Activated CD4-positive, alpha-beta T cell treated with anti-CD3 and anti-CD28 coated beads, Interleukin-2, amount 10 ng/mL, durations not matched to agents 7 days and 5 days (primary cell): ENCODE data around the gene ACLY. TPM values are rescaled to one million over a fixed set of nuclear protein-coding genes. Genes with fewer than 3 reads are reported as not detected.
A peak's percentile ranks its signal among the peaks of the same experiment; 100 is the strongest.
"Not testable (repeated sequence)": the region's sequence is repeated elsewhere in the genome, so short reads cannot be mapped to it uniquely, and the experiment has no call there.

Experiments
- CTCF ChIA-PET: fragments of 350-600 bp; sonication (Branson Sonifier 250); formaldehyde crosslinking; loops from one replicate; lab custom pipeline; 2021; ENCODE audit warnings: antibody characterized with exemption; lab: Charles Lee
- POLR2A ChIA-PET: fragments of 350-600 bp; sonication (Branson Sonifier 250); formaldehyde crosslinking; loops from one replicate; lab custom pipeline; 2021; ENCODE audit warnings: antibody characterized with exemption; lab: Charles Lee
- DNase-seq: peaks from one replicate; pipeline ENCODE4 v3.0.0-alpha.2; 2020
- H3K27ac Mint-ChIP-seq: one replicate; pipeline ENCODE4 v1.8.0; 2021; ENCODE audit warnings: mild to moderate bottlenecking, moderate library complexity, mixed read lengths
- H3K27me3 Mint-ChIP-seq: one replicate; pipeline ENCODE4 v1.8.0; 2021; ENCODE audit warnings: mixed read lengths
- H3K36me3 Mint-ChIP-seq: one replicate; pipeline ENCODE4 v1.8.0; 2021; ENCODE audit warnings: low read depth, mixed read lengths
- H3K4me1 Mint-ChIP-seq: one replicate; pipeline ENCODE4 v1.8.0; 2021; ENCODE audit warnings: mixed read lengths
- H3K4me3 Mint-ChIP-seq: one replicate; pipeline ENCODE4 v1.8.0; 2021; ENCODE audit warnings: mild to moderate bottlenecking, moderate library complexity, mixed read lengths
- H3K9me3 Mint-ChIP-seq: one replicate; pipeline ENCODE4 v1.8.0; 2021; ENCODE audit warnings: mixed read lengths
- total RNA-seq, 2 experiments: library from RNA; stranded (reverse); gene quantifications; one replicate each; pipeline ENCODE4 v1.2.3, GENCODE V29; 2021

Gene ACLY
- total RNA-seq, 2 experiments from 2014 or later = 143 to 150 TPM

DNA sequence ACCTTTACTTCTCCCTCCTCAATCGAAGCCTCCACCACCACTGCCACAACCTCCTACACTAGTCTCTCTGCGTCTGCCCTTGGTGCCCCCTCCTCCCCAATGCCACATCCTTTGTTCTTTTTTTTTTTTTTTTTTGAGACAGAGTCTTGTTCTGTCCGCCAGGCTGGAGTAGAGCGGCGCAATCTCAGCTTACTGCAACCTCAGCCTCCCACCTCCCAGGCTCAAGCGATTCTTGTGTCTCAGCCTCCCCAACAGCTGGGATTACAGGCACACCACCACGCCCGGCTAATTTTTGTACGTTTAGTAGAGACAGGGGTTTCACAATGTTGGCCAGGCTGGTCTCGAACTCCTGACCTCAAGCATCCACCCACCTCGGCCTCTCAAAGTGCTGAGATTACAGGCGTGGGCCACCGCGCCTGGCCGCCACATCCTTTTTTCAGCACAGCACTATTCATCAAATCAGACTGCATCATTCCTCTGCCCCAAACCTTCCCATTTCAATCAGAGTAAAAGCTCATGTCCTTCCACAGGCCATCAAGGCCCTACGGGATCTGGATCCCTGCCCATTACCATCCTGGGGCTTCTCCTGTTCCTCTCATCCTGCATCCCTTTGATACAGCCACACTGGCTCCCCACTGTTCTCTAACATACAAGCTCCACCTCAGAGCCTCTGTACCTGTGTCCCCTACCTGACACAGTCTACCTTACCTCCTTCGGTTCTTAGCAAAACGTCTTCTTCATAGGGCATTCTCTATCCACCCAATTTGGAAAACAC is 55.5 kb downstream of the ACLY start:
- DNase-seq = peak; percentile 33
- H3K4me1 Mint-ChIP-seq = peaks cover 22% of the 10 kb centered on the region
- POLR2A ChIA-PET = interaction anchor here (0.6 kb wide), 1 partner anchor 103 kb away, joined by 3 read pairs; no protein-coding TSS in a partner anchor
- H3K27ac Mint-ChIP-seq = no peak overlapping the region
- no peaks in the 10 kb centered on the region for H3K9me3 Mint-ChIP-seq
- CTCF ChIA-PET = interaction anchor here (1.0 kb wide), 2 partner anchors 11 to 38 kb away, joined by 3 read pairs; no protein-coding TSS in a partner anchor
- H3K27me3 Mint-ChIP-seq = no peaks in the 10 kb centered on the region
- H3K4me3 Mint-ChIP-seq = no peak overlapping the region
- H3K36me3 Mint-ChIP-seq = peaks cover 13% of the 10 kb centered on the region

DNA sequence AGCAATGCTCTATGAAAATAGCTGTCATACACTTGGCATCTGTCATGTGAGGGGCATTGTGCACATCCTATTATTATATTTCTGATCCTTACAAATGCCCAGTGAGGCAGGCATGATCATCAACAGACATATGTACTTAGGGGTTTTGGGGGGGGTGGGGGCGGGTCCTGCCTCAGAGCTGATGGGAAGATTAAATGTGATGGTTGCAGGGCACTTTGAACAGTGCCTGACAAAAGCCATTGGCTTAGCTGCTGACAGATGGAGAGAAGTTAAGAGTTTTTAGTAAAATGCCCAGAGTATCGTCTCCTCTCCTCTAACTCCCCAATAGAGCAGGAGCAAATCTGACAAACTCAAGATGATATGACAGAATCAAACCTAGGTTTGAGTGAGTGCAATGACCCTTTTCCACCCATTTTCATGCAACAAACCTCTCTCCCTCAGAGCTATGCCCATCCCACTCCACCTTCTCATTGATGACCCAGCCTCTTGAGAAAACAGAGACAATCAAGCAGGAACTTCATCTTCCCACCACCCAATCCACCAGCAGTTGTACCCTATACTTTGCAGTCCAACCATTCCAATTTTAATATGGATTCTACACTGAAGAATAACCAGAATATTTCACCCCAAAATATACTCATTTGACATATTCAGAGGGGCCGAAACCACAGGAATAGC is 58.4 kb downstream of the ACLY start:
- Mint-ChIP-seq H3K36me3 (no peaks in the 10 kb centered on the region), H3K27ac (no peak overlapping the region), H3K27me3 (no peaks in the 10 kb centered on the region), H3K9me3 (no peaks in the 10 kb centered on the region), H3K4me3 (no peak overlapping the region), H3K4me1 (peaks cover 10% of the 10 kb centered on the region)
- POLR2A ChIA-PET = no interaction called here
- CTCF ChIA-PET = interaction anchor here (2.0 kb wide), 1 partner anchor 11 kb away, joined by 7 read pairs; no protein-coding TSS in a partner anchor
- DNase-seq = no peak

DNA sequence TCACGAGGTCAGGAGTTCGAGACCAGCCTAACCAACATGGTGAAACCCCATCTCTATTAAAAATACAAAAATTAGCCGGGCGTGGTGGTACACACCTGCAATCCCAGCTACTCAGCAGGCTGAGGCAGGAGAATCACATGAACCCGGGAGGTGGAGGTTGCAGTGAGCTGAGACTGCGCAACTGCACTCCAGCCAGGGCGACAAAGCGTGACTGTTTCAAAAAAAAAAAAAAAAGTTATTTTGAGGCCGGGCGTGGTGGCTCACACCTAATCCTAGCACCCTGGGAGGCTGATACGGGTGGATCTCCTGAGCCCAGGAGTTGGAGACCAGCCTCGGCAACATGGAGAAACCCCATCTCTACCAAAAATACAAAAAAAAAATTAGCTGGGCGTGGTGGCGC is 67.4 kb downstream of the ACLY start:
- H3K27me3 Mint-ChIP-seq, H3K9me3 Mint-ChIP-seq, H3K4me1 Mint-ChIP-seq, H3K27ac Mint-ChIP-seq, H3K4me3 Mint-ChIP-seq, POLR2A ChIA-PET, DNase-seq: not testable (repeated sequence)
- H3K36me3 Mint-ChIP-seq = peaks cover 20% of the 10 kb centered on the region
- CTCF ChIA-PET = interaction anchor here (0.7 to 1.1 kb wide), 3 partner anchors 9 to 49 kb away, joined by 3 read pairs; no protein-coding TSS in a partner anchor

DNA sequence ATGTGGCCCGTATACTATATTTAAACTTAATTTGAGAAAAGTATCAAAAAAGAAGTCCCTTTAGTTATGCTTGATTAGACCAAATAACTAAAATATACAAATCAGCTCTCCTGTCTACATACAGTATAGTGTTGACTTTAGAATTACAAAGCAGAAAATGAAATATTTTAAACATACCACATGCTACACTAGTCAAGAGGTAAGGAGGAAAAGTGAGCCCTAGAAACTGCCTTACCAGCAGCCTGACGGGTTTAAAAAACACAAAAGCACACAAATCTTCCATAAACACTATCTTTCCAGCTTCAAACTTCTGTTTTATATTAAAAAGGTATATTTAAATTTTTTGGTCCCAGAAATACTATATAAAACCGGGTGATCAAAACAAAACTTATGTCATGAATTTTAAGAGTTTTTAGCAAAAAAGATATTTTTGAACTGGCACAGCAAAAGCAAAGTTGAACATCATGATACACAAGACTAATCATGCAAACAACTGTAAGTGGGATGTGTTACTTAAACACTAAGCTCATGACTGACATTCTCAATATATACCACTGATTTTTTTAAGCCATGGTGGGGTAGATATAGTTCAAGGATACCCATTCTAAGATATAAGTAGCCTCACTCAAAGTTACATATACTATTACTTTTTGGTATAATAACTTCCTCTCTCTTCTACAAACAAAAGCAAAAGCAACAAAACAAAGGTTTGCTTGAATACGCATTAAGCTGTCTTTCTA is 69.3 kb downstream of the ACLY start:
- Mint-ChIP-seq H3K4me1 (peaks cover 10% of the 10 kb centered on the region), H3K36me3 (peaks cover 14% of the 10 kb centered on the region), H3K4me3 (no peak overlapping the region), H3K27ac (no peak overlapping the region), H3K9me3 (no peaks in the 10 kb centered on the region), H3K27me3 (no peaks in the 10 kb centered on the region)
- DNase-seq = no peak
- CTCF ChIA-PET = interaction anchor here (0.7 to 1.9 kb wide), 3 partner anchors 10 to 18 kb away, joined by 3 to 7 read pairs (median 3); no protein-coding TSS in a partner anchor
- POLR2A ChIA-PET = no interaction called here

DNA sequence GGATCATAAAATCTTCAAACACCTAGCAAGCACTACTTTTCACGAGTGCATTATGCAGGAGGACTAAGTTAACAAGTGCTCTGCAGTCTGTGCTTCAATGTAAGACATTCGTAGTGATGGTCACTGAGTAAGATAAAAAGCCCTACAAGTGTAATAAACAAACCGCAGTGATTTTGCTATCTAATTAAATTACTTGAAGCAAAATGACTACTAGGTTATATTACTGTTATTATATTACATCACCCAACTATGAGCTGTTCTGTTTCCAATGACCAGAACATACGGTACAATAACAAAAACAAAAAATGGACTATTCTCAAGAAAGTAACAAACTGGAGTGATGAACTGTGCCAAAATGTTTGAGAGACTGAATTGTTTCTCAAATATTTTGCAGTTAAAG is 70.0 kb downstream of the ACLY start:
- H3K36me3 Mint-ChIP-seq = peaks cover 10% of the 10 kb centered on the region
- DNase-seq = no peak
- H3K4me1 Mint-ChIP-seq = peaks cover 10% of the 10 kb centered on the region
- POLR2A ChIA-PET = no interaction called here
- CTCF ChIA-PET = interaction anchor here (0.8 to 1.9 kb wide), 3 partner anchors 10 to 86 kb away, joined by 3 to 7 read pairs (median 3); no protein-coding TSS in a partner anchor
- H3K9me3 Mint-ChIP-seq = no peaks in the 10 kb centered on the region
- H3K27ac Mint-ChIP-seq = no peak overlapping the region
- no peak overlapping the region for H3K4me3 Mint-ChIP-seq
- H3K27me3 Mint-ChIP-seq = no peaks in the 10 kb centered on the region

DNA sequence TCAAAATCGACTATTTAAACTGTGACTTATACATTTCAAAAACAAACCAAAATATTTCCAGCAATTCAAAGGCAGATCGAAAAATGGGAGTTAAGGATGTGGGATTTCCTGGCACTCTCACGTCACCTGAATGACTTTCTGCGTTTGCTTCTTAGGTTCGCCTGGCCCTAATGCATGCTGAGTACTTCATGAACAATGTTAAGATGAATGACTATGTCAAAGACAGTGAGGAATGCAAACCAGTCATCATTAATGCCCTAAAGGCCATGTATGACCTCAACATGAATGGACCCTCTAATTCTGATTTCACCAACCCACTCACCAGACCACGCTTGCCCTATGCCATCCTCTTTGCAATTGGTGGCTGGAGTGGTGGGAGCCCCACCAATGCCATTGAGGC is 73.8 kb downstream of the ACLY start:
- Mint-ChIP-seq H3K36me3 (no peaks in the 10 kb centered on the region), H3K27me3 (no peaks in the 10 kb centered on the region), H3K4me1 (peaks cover under 1% of the 10 kb centered on the region), H3K27ac (no peak overlapping the region), H3K9me3 (no peaks in the 10 kb centered on the region), H3K4me3 (no peak overlapping the region)
- POLR2A ChIA-PET = no interaction called here
- CTCF ChIA-PET = no interaction called here
- no peak for DNase-seq

DNA sequence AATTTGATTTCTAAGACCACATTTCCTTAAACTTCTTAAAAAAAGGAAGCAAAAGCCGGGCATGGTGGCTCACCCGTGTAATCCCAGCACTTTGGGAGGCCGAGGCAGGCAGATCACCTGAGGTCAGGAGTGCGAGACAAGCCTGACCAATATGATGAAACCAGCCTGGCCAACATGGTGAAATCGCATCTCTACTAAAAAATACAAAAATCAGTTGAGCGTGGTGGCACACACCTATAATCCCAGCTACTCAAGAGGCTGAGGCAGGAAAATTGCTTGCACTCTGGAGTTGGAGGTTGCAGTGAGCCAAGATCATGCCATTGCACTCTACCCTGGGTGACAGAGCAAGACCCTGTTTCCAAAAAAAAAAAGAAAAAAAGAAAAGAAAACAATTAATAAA is 78.0 kb downstream of the ACLY start:
- H3K4me1 Mint-ChIP-seq, H3K9me3 Mint-ChIP-seq, POLR2A ChIA-PET, H3K36me3 Mint-ChIP-seq, DNase-seq, H3K27me3 Mint-ChIP-seq, H3K27ac Mint-ChIP-seq, CTCF ChIA-PET, H3K4me3 Mint-ChIP-seq: not testable (repeated sequence)

DNA sequence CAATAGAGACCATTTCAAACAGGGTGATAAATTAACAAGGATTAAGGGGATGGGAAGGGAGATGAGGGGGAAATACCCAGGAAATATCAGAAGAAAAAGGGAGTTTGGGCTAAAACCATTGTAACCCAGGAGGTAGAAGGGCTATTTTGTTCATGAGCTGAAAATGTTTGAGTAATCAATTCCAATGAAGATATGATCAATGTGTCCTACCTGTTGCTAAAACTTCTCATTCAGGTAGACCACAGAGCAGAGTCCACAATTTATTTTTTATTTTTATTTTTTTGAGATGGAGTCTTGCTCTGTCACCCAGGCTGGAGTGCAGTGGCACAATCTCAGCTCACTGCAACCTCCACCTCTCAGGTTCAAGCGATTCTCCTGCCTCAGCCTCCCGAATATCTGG is 79.3 kb downstream of the ACLY start:
- H3K4me1 Mint-ChIP-seq = peaks cover 16% of the 10 kb centered on the region
- CTCF ChIA-PET = interaction anchor here (0.6 to 0.7 kb wide), 3 partner anchors 13 to 1358 kb away, joined by 3 to 5 read pairs (median 3); no protein-coding TSS in a partner anchor
- H3K27me3 Mint-ChIP-seq, H3K4me3 Mint-ChIP-seq, POLR2A ChIA-PET, H3K27ac Mint-ChIP-seq, H3K36me3 Mint-ChIP-seq, H3K9me3 Mint-ChIP-seq, DNase-seq: not testable (repeated sequence)

DNA sequence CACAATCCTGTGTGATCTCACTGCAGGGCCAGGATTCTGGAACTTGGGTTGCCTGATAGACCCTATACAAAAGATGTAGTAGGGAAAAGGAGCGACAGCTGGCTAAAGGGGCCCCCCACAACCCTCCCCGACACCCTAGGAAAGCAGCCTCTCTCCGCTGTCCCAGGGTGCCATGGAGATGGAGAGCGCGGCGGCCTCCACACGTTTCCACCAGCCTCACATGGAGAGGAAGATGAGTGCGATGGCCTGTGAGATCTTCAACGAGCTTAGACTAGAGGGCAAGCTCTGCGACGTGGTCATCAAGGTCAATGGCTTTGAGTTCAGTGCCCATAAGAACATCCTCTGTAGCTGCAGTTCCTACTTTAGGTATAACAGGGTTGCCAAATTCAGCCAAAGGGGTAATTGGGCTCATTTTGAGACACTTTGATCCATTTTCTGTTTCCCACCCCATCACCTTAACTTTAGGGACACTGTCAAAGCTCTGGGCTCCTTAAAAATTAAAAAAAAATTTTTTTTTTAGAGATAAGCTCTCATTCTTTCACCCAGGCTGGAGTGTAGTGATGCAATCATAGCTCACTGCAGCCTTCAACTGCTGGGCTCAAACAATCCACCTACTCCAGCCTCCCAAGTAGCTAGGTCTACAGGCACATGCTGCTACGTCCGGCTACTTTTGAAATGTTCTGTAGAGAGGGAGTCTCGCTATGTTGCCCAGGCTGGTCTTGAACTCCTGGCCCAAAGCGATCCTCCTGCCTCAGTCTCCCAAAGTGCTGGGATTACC is 80.8 kb downstream of the ACLY start, which contains the start of gene KLHL10:
KLHL10 (plus strand) TSS at position 65 of the 778 bp plus-strand sequence; CDS start at position 173, 108 bp downstream.
- H3K27me3 Mint-ChIP-seq = peaks cover 3% of the 10 kb centered on the region
- no peaks in the 10 kb centered on the region for H3K9me3 Mint-ChIP-seq
- ChIA-PET CTCF (interaction anchor here (0.6 to 1.1 kb wide), 7 partner anchors 11 to 1092 kb away, joined by 3 read pairs; partner anchors contain the start of gene CNP), POLR2A (no interaction called here)
- H3K36me3 Mint-ChIP-seq = peaks cover 4% of the 10 kb centered on the region
- no peak for DNase-seq
- peak within 1 kb of the TSS; percentile 76 for H3K4me3 Mint-ChIP-seq
- peak within 1 kb of the TSS; percentile 50 for H3K27ac Mint-ChIP-seq
- H3K4me1 Mint-ChIP-seq = peaks cover 16% of the 10 kb centered on the region

DNA sequence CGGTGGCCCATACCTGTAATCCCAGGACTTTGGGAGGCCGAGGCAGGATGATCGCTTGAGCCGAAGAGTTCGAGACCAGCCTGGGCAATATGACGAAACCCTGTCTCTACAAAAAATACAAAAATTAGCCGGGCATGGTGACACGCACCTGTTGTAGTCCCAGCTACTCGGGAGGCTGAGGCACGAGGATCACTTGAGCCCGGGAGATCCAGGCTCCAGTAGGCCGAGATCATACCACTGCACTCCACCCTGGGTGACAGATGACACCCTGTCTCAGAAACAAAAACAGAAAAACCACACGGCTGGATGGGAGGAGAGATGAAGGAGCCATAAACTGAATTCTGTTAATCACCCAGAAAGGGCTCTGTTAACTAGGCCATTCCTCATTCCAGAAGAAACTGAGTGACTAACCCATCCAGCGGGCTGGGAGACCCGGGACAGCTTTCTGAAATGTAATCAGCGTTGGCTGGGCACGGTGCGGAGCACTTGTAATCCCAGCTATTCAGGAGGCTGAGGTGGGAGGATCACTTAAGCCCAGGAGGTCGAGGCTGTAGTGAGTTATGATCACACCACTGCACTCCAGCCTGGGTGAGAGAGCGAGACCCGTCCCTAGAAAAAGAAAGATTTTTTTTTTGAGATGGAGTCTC is 82.1 kb downstream of the ACLY start:
- peaks cover 16% of the 10 kb centered on the region for H3K4me1 Mint-ChIP-seq
- no peak for DNase-seq
- POLR2A ChIA-PET = no interaction called here
- CTCF ChIA-PET = no interaction called here
- H3K4me3 Mint-ChIP-seq = peak overlapping the region; percentile 76
- H3K27me3 Mint-ChIP-seq = peaks cover 3% of the 10 kb centered on the region
- H3K36me3 Mint-ChIP-seq = peaks cover 4% of the 10 kb centered on the region
- peak overlapping the region; percentile 50 for H3K27ac Mint-ChIP-seq
- no peaks in the 10 kb centered on the region for H3K9me3 Mint-ChIP-seq

DNA sequence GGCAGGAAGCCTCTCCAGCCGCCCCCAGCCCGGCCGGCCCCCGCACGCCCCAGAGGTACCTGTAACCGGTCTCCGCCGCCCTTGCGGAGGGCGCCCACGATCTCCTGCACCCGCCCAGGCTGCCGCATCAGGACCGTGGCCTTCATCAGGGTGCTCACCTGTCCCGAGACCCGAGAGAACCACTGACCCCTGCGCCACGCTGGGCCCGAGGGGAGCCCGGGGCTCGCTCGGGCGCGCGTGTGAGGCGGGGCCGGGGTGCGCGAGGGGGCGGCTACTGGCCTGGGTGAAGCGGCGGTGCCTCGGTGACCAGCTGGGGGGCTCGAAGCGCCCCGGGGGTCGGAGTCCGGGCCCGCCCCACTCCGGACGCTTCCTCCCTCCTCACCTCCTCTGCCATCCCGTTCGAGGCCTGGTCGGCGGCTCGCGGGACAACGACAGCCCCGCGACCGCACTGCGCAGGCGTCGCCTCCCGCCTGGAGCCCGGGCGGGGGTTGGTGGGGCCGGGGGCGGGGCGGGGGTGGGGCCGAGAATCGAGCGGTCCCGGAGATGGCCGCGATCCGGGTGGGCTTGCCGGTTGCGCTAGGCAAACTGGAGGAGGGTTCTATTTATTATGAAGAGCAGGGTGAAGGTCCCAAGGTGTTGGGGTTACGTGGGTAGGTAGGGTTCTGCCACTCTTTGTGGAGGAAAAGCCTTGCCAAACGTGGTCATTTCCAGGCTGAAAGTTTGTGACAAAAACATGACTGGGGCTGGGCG is 82.8 kb downstream of the ACLY start, which contains the start of gene NT5C3B:
NT5C3B (minus strand) TSS at position 433 of the 750 bp plus-strand sequence; CDS start at position 394, 39 bp downstream.
- Mint-ChIP-seq H3K27me3 (peaks cover 3% of the 10 kb centered on the region), H3K27ac (peak within 1 kb of the TSS; percentile 50), H3K4me1 (peaks cover 16% of the 10 kb centered on the region), H3K9me3 (no peaks in the 10 kb centered on the region), H3K36me3 (peaks cover 4% of the 10 kb centered on the region), H3K4me3 (peak within 1 kb of the TSS; percentile 76)
- peak; percentile 42 for DNase-seq
- CTCF ChIA-PET = interaction anchor here (0.6 kb wide), 1 partner anchor 329 kb away, joined by 4 read pairs; no protein-coding TSS in a partner anchor
- POLR2A ChIA-PET = no interaction called here
